Esophagus muscularis mucosa (tissue), 3 donors: Measurements from ENCODE around the gene ALKBH5.

ENCODE experiments used
- POLR2A ChIP-seq: fragments of 450-650 bp; IDR thresholded peaks from one replicate; pipeline ENCODE4 v1.6.1; 2017; ENCODE audit warnings: antibody characterized with exemption, moderate library complexity, mild to moderate bottlenecking, low read depth
- POLR2AphosphoS5 ChIP-seq, 2 donors: sonication (generic); formaldehyde crosslinking; IDR thresholded peaks; one replicate each; pipeline ENCODE4 v1.6.1; 2017; ENCODE audit warnings: antibody characterized with exemption in 2 of 2
- TF ChIP-seq, protein P1 (sequence below), 3 experiments: fragments of 200-600 bp in 2 of 3; fragments of 450-650 bp in 1 of 3; sonication (generic) in 2 of 3; IDR thresholded peaks; one replicate each; pipeline ENCODE4 v1.5.1; 2017 to 2019; ENCODE audit warnings: antibody characterized with exemption in 3 of 3, mild to moderate bottlenecking in 2 of 3, moderate library complexity in 1 of 3

GRCh38 chr17:18201108-18201507 is 17.5 kb downstream of the ALKBH5 start:
- TF ChIP-seq, protein P1, sequence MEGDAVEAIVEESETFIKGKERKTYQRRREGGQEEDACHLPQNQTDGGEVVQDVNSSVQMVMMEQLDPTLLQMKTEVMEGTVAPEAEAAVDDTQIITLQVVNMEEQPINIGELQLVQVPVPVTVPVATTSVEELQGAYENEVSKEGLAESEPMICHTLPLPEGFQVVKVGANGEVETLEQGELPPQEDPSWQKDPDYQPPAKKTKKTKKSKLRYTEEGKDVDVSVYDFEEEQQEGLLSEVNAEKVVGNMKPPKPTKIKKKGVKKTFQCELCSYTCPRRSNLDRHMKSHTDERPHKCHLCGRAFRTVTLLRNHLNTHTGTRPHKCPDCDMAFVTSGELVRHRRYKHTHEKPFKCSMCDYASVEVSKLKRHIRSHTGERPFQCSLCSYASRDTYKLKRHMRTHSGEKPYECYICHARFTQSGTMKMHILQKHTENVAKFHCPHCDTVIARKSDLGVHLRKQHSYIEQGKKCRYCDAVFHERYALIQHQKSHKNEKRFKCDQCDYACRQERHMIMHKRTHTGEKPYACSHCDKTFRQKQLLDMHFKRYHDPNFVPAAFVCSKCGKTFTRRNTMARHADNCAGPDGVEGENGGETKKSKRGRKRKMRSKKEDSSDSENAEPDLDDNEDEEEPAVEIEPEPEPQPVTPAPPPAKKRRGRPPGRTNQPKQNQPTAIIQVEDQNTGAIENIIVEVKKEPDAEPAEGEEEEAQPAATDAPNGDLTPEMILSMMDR (IDR thresholded peaks at IDR 0.05) = no peak
- TF ChIP-seq POLR2AphosphoS5 (IDR thresholded peaks at IDR 0.05) (no peak), POLR2A (no peak)
